DMS114 treated with DMSO at 0.1 percent for 48 hours (cell line): ENCODE measurements around the gene INPPL1.

Source experiments
- DNase-seq: peaks from one replicate; lab custom pipeline; 2025; ENCODE audit not compliant: unreplicated experiment; lab: John Stamatoyannopoulos, UW

INPPL1 gene

DNA sequence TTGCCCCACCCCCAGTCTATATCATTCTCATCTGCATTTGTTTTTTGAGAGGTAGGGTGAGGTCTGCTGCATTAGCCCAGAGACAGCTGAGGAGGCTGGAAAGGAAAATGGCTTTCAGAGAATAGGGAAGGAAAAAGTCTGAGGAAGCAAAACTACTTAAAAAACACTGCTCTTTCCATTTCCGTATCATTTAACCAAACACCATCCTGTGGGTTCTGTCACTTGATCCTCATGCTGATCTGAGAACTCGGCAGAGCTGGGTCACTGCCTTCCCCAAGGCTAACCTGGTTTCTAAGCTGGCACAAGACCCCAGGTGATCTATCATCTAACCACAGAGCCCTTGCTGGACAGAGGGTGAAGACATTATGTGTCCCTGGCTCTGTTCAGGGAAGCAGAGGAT lies 6.7 kb upstream of the INPPL1 start:
- no peak for DNase-seq

DNA sequence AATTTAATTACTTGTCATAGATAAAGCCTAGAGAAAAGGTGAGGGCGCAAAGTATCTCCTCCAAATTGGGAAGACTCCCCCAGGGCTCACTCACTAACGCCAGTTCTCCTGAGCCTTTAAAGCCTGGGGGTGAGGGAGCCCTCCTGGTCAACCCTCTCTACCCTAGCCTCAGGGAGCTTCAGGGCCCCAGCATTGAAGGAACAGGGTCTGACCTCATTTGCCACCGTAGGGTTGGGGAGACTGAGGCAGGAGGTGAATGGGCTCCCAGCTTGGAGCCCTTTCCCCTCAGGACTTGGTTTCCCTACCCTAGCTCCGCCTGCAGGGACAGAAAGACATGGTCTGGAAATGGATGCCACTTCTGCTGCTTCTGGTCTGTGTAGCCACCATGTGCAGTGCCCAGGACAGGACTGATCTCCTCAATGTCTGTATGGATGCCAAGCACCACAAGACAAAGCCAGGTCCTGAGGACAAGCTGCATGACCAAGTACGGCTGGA lies 6.3 kb upstream of the INPPL1 start:
- no peak for DNase-seq

DNA sequence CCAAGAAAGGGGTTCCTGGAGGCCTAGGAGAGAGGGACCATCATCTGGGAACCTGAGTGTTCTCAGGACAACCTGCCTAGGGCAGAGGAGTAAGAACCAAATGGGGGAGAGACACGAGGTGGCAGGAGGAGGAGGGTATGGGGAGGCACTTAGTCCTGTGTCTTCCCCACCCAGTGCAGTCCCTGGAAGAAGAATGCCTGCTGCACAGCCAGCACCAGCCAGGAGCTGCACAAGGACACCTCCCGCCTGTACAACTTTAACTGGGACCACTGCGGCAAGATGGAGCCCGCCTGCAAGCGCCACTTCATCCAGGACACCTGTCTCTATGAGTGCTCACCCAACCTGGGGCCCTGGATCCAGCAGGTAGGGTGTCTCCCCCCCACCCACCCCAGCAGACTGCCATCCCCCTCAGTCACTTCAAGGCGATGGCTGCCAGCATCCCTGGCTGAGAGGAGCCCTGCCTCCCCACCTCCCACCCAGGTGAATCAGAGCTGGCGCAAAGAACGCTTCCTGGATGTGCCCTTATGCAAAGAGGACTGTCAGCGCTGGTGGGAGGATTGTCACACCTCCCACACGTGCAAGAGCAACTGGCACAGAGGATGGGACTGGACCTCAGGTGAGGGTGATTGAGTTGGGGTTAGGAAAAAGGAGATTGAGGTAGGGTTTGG lies 3.7 kb upstream of the INPPL1 start:
- no peak for DNase-seq

- DNase-seq: no peak
Observed at GRCh38 chr11:72221386-72222075, 3.0 kb upstream of the INPPL1 start.

DNA sequence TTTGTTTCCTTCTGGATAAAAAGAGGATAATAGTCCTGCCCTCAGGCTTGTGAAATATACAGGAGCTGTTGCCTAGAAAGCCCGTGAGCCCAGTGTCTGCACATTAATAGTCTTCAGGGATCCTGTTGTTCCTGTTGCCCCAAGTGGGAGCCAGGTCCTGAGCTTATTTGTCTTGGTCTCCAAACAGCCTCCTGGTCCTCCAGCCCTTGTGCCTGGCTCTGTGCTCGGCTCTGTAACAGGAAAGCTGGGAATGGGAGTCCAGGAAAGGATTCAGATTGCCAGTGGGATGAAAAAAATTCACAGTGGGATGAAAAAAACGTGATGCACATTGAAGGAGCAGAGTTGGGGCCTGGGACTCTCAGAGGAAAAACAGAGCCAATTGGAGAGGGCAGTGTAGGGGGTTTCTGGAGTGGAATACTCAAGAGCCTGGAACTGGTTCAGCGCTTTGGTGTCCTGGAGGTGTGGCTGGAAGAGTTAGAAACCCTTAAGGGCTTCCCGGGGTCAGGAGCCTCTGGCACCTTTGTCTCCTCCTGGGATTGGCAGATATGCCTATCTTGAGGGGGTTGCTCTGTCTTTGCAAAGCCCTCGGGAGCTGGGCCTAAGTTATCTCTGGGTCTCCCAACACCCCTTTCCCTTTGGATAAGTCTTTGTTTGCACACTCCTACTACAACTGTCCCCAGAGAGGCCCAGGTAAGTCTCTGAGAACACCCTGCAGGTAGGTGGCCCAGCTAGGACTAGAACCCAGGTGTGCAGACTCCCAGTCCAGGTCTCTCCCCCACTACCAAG lies 2.3 kb upstream of the INPPL1 start:
- DNase-seq: no peak

- DNase-seq: peak; percentile 64
Observed at GRCh38 chr11:72222907-72223614, 1.5 kb upstream of the INPPL1 start.

GRCh38 chr11:72223615-72224563 lies 678 bp upstream of the INPPL1 start:
- no peak for DNase-seq

DNA sequence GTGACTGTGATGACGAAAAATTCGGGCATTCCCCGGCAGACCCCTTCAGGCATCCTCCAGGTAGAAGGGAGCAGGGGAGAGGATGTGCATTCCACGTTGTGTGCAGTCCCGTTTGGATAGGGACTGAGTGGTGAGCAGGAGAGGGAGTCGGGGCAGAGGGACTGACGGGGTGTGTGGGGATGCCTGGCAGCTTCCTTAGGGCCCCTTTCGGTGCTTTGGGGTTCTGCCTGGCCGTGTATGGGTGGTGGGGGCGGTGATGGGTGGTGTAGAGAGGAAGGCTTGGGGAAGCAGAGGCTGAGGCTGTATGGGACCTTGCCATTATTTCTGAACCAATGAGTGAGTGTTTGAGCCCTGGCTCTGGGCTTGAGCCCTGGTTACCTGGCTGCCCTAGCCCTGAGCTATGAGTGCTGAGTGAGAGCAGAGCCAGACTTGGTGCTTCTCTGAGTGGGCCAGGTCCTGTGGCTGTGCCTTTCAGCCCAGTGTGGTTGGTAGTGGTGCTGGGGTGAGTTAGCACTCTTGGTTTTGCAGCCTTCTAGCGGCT lies 914 bp downstream of the INPPL1 start:
- DNase-seq: no peak

GRCh38 chr11:72226701-72227100 lies 2.1 kb downstream of the INPPL1 start:
- DNase-seq: no peak

- no peak for DNase-seq
Observed at GRCh38 chr11:72227316-72228228, 3.0 kb downstream of the INPPL1 start.

- no peak for DNase-seq
Observed at GRCh38 chr11:72228229-72228843, 3.8 kb downstream of the INPPL1 start.

DNA sequence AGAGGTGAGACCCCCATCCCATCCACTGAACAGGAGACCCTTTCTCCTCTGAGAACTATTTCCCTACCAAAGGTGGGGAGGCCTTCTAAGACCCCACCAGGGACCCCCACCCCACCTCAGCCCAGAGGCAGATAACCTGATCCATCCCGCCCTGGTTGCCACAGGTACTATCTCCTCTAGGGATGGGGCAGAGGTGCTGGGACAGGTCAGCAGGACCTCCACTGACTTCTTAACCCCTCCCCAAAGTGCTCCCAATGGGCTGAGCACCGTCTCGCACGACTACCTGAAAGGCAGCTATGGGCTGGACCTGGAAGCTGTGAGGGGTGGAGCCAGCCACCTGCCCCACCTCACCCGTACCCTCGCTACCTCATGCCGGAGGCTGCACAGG lies 4.3 kb downstream of the INPPL1 start:
- DNase-seq: no peak

- DNase-seq: no peak
Observed at GRCh38 chr11:72229336-72229924, 4.9 kb downstream of the INPPL1 start.

DNA sequence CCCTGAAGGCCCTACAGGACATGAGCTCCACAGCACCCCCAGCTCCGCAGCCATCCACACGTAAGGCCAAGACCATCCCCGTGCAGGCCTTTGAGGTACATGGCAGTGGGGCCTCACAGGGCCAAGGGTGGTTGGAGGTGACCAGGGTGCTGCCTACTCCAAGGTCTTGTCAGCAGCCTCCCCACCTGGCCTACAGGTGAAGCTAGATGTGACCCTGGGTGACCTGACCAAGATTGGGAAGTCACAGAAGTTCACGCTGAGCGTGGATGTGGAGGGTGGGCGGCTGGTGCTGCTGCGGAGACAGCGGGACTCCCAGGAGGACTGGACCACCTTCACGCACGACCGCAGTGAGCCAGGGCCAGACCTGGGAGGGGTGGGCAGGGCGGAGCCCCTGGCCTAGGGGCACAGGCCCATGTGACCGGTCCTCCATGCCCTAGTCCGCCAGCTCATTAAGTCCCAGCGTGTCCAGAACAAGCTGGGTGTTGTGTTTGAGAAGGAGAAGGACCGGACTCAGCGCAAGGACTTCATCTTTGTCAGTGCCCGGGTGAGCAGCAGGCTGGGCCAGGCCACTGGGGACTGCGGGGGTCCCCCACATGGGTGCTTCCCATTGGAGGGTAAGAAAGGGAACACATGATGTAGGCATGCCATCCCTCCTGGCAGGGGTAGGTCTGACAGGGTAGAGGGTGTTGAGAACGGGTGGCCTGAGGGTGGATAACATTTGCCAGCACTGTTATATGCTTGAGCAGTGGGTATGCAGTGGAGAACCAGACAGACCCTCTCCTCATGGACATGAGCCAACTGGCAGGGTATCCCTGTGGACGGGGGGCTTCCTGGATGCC lies 5.6 kb downstream of the INPPL1 start:
- no peak for DNase-seq

DNA sequence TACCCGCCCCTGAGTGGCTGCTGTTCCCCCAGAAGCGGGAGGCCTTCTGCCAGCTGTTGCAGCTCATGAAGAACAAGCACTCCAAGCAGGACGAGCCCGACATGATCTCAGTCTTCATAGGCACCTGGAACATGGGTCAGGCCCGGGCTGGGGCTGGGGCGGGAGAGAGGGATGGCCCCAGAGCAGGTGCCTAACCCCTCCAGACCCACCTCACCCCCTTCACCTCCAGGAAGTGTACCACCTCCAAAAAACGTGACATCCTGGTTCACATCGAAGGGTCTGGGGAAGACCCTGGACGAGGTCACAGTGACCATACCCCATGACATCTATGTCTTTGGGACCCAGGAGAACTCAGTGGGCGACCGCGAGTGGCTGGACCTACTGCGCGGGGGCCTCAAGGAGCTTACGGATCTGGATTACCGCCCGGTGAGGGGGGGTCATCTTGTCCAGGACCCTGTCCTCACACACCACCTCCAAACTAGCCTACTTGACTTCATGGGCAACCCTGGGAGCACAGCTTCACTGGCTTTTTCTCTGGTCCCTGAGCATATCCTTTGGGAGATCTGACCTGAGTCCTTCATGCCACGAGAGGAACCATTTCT lies 6.3 kb downstream of the INPPL1 start:
- no peak for DNase-seq

- DNase-seq: no peak
Observed at GRCh38 chr11:72231396-72232259, 7.1 kb downstream of the INPPL1 start.
